ENCODE measurements around the gene TSGA10IP.

Gene TSGA10IP

DNA sequence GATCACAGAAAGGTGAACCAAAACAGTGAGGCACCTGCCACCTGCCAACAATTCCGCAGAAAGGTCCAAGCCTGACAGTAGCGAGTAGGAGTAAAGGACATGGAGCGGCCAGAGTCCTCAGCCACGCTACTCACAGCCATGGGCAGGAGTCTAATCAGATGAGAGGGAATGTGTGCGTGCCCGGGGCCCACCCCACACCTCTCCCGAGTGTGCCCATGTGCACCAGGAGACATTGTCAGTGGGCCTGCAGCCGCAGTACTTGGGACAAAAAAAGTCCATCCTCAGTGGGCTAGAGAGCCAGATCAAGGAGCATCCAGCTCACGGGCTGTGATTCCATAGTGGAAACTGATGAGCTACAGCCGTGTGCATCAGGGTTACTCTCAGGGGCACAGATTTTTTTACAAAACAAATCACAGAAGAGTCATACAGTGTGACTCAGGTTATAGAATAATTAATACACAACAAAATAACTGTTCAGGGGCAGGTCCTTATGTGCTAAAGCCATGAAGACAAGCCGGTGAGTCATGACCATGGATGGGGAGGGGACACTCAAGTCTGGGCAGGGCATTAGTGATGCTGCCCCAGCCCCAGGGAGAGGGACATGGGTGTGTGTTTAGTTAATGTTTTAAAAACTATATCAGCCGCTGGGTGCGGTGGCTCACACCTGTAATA is 28.3 kb downstream of the TSGA10IP start:
- no peak for DNase-seq (ENCODE audit: low read depth in 1 of 2, low spot score in 1 of 2)
- no peak for TF ChIP-seq CTCF (IDR thresholded peaks at IDR 0.05; ENCODE audit: insufficient read depth, low read length)
- no peak for TF ChIP-seq POLR2AphosphoS5 (IDR thresholded peaks at IDR 0.05; ENCODE audit: low read depth)
- no peak for TF ChIP-seq GABPA (IDR thresholded peaks at IDR 0.05; ENCODE audit: low read depth)
- TF ChIP-seq SPI1 (IDR thresholded peaks at IDR 0.05; ENCODE audit: borderline replicate concordance, low read depth) = no peak
- TF ChIP-seq, protein P1, sequence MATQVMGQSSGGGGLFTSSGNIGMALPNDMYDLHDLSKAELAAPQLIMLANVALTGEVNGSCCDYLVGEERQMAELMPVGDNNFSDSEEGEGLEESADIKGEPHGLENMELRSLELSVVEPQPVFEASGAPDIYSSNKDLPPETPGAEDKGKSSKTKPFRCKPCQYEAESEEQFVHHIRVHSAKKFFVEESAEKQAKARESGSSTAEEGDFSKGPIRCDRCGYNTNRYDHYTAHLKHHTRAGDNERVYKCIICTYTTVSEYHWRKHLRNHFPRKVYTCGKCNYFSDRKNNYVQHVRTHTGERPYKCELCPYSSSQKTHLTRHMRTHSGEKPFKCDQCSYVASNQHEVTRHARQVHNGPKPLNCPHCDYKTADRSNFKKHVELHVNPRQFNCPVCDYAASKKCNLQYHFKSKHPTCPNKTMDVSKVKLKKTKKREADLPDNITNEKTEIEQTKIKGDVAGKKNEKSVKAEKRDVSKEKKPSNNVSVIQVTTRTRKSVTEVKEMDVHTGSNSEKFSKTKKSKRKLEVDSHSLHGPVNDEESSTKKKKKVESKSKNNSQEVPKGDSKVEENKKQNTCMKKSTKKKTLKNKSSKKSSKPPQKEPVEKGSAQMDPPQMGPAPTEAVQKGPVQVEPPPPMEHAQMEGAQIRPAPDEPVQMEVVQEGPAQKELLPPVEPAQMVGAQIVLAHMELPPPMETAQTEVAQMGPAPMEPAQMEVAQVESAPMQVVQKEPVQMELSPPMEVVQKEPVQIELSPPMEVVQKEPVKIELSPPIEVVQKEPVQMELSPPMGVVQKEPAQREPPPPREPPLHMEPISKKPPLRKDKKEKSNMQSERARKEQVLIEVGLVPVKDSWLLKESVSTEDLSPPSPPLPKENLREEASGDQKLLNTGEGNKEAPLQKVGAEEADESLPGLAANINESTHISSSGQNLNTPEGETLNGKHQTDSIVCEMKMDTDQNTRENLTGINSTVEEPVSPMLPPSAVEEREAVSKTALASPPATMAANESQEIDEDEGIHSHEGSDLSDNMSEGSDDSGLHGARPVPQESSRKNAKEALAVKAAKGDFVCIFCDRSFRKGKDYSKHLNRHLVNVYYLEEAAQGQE (IDR thresholded peaks at IDR 0.05; ENCODE audit: insufficient replicate concordance, low read depth) = no peak
- H3K27ac ChIP-seq (replicated peaks) = no peak overlapping the region

GRCh38 chr11:65975771-65976170 is 30.5 kb downstream of the TSGA10IP start:
- no peak overlapping the region for H3K4me3 ChIP-seq (replicated peaks; ENCODE audit: insufficient read depth, low read length)
- TF ChIP-seq, protein P1 (IDR thresholded peaks at IDR 0.05; ENCODE audit: insufficient replicate concordance, low read depth) = no peak
- no peak for TF ChIP-seq GABPA (IDR thresholded peaks at IDR 0.05; ENCODE audit: low read depth)
- no peaks in the 10 kb centered on the region for H3K27me3 ChIP-seq (ENCODE audit: insufficient read depth, poor library complexity, severe bottlenecking)
- H3K27ac ChIP-seq (replicated peaks) = no peak overlapping the region
- DNase-seq (ENCODE audit: low read depth in 1 of 2, low spot score in 1 of 2) = no peak

More for the DNA sequence above, 28.3 kb downstream of the TSGA10IP start:
- Histone ChIP-seq H3K27me3 (ENCODE audit: insufficient read depth, poor library complexity, severe bottlenecking) (no peaks in the 10 kb centered on the region), H3K4me3 (replicated peaks; ENCODE audit: insufficient read depth, low read length) (no peak overlapping the region)

- TF ChIP-seq, protein P1 (IDR thresholded peaks at IDR 0.05; ENCODE audit: insufficient replicate concordance, low read depth) = no peak
- peak; percentile 40; the same call in 1 of the 2 replicates for TF ChIP-seq POLR2AphosphoS5 (IDR thresholded peaks at IDR 0.05; ENCODE audit: low read depth)
These were observed 31.2 kb downstream of the TSGA10IP start for GRCh38 chr11:65976216-65977176.

More at GRCh38 chr11:65976216-65977176, 31.2 kb downstream of the TSGA10IP start:
- no peaks in the 10 kb centered on the region for H3K27me3 ChIP-seq (ENCODE audit: insufficient read depth, poor library complexity, severe bottlenecking)
- no peak overlapping the region for H3K27ac ChIP-seq (replicated peaks)
- no peak for DNase-seq (ENCODE audit: low read depth in 1 of 2, low spot score in 1 of 2)
- no peak overlapping the region for H3K4me3 ChIP-seq (replicated peaks; ENCODE audit: insufficient read depth, low read length)

Data from HL-60 (cell line).